Osteocyte (in vitro differentiated cells): Measurements from ENCODE around the gene GBGT1. TPM values are rescaled to one million over a fixed set of nuclear protein-coding genes. Genes with fewer than 3 reads are reported as not detected.

Experiments
- DNase-seq: peaks from one replicate; pipeline ENCODE4 v3.0.0; 2021; ENCODE audit warnings: mixed read lengths; ENCODE audit not compliant: unreplicated experiment; ENCODE audit errors: extremely low spot score
- H3K27ac Mint-ChIP-seq: one replicate; pipeline ENCODE4 v1.8.0; 2021; ENCODE audit warnings: mild to moderate bottlenecking, mixed read lengths; ENCODE audit not compliant: unreplicated experiment
- H3K27me3 Mint-ChIP-seq: one replicate; pipeline ENCODE4 v1.8.0; 2021; ENCODE audit warnings: mixed read lengths; ENCODE audit not compliant: unreplicated experiment
- H3K36me3 Mint-ChIP-seq: one replicate; pipeline ENCODE4 v1.8.0; 2021; ENCODE audit warnings: mixed read lengths; ENCODE audit not compliant: unreplicated experiment
- H3K4me1 Mint-ChIP-seq: one replicate; pipeline ENCODE4 v1.8.0; 2021; ENCODE audit warnings: mixed read lengths; ENCODE audit not compliant: unreplicated experiment
- H3K4me3 Mint-ChIP-seq: one replicate; pipeline ENCODE4 v1.8.0; 2021; ENCODE audit warnings: mild to moderate bottlenecking, moderate library complexity, mixed read lengths; ENCODE audit not compliant: unreplicated experiment
- H3K9me3 Mint-ChIP-seq: one replicate; pipeline ENCODE4 v1.8.0; 2021; ENCODE audit warnings: mixed read lengths; ENCODE audit not compliant: unreplicated experiment
- CTCF ChIP-seq: fragments of 200-600 bp; sonication (generic); IDR thresholded peaks from 2 replicates; pipeline ENCODE4 v1.5.0; 2021; ENCODE audit warnings: antibody characterized with exemption, mild to moderate bottlenecking, moderate library complexity
- total RNA-seq: library from RNA; stranded (reverse); gene quantifications from 2 replicates; pipeline ENCODE4 v1.2.1, GENCODE V29; 2021

GBGT1 gene
- total RNA-seq, 1 donor from 2014 or later: 4.1 TPM

GRCh38 chr9:133201424-133202144, 37.9 kb upstream of the GBGT1 start:
- TF ChIP-seq CTCF: no peak
- DNase-seq: peak; percentile 75
- Mint-ChIP-seq H3K36me3 (no peaks in the 10 kb centered on the region), H3K9me3 (no peaks in the 10 kb centered on the region), H3K4me3 (no peak overlapping the region), H3K27ac (no peak overlapping the region), H3K4me1 (no peaks in the 10 kb centered on the region), H3K27me3 (peaks cover 21% of the 10 kb centered on the region)

GRCh38 chr9:133200631-133201030, 36.9 kb upstream of the GBGT1 start:
- peaks cover 21% of the 10 kb centered on the region for H3K27me3 Mint-ChIP-seq
- no peak overlapping the region for H3K4me3 Mint-ChIP-seq
- no peaks in the 10 kb centered on the region for H3K36me3 Mint-ChIP-seq
- no peak for TF ChIP-seq CTCF
- DNase-seq: no peak
- H3K9me3 Mint-ChIP-seq: no peaks in the 10 kb centered on the region
- H3K27ac Mint-ChIP-seq: no peak overlapping the region
- H3K4me1 Mint-ChIP-seq: no peaks in the 10 kb centered on the region

GRCh38 chr9:133199648-133200321, 36.1 kb upstream of the GBGT1 start:
- Mint-ChIP-seq H3K27me3 (peaks cover 21% of the 10 kb centered on the region), H3K9me3 (no peaks in the 10 kb centered on the region), H3K4me1 (no peaks in the 10 kb centered on the region), H3K27ac (no peak overlapping the region), H3K36me3 (no peaks in the 10 kb centered on the region), H3K4me3 (no peak overlapping the region)
- no peak for DNase-seq
- no peak for TF ChIP-seq CTCF

- Mint-ChIP-seq H3K27me3 (peaks cover 34% of the 10 kb centered on the region), H3K4me1 (no peaks in the 10 kb centered on the region), H3K36me3 (no peaks in the 10 kb centered on the region), H3K9me3 (no peaks in the 10 kb centered on the region), H3K27ac (no peak overlapping the region), H3K4me3 (no peak overlapping the region)
- no peak for DNase-seq
- TF ChIP-seq CTCF: no peak
Observed at GRCh38 chr9:133195029-133195428, 31.3 kb upstream of the GBGT1 start.

GRCh38 chr9:133194597-133194996, 30.9 kb upstream of the GBGT1 start:
- Mint-ChIP-seq H3K4me1 (no peaks in the 10 kb centered on the region), H3K27ac (no peak overlapping the region), H3K4me3 (no peak overlapping the region), H3K27me3 (peaks cover 34% of the 10 kb centered on the region), H3K36me3 (no peaks in the 10 kb centered on the region), H3K9me3 (no peaks in the 10 kb centered on the region)
- no peak for DNase-seq
- TF ChIP-seq CTCF: no peak
